Mesenteric fat pad (tissue), 1 donor: Measurements from ENCODE around the gene VTCN1. TPM values are rescaled to one million over a fixed set of nuclear protein-coding genes. Genes with fewer than 3 reads are reported as not detected.

ENCODE experiments used
- DNase-seq: peaks from one replicate; pipeline ENCODE4 v3.0.0-alpha.2; 2020; ENCODE audit warnings: low spot score
- microRNA-seq: library from miRNA; unstranded; fragments of <30 nt; microRNA quantifications from one replicate; pipeline ENCODE4 v1.2.0, GENCODE V29; 2020; ENCODE audit warnings: borderline number of aligned reads
- total RNA-seq: library from RNA; stranded (reverse); fragmentation: NEBNext Ultra II Directional; extraction: Animal tissue kit (Norgen Biotek cat#: 25700); gene quantifications from one replicate; pipeline ENCODE4 v1.2.1, GENCODE V29; 2021
- donor health status: DM: yes; HTN: yes; CAD: no.

VTCN1 gene
- total RNA-seq, 1 donor from 2014 or later = not detected

DNA sequence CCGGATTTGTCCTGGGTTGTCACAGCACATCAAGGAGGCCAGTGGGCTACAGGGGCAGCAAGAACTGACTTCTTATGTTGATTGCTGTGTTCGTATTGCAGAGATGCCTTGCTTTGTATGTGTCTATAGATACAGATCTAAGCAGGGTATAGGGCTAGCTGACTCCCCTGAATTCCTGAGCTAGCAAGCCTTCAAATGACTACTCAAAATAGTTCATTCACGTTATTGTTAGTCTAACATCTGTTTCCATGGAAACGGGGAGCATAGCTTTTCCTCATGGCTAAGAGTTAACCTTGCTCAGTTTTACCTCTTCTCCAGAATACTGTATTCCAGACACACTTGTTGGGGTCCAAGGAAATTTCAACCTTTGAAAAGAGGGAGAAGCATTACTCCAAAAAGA is 113.3 kb downstream of the VTCN1 start:
- DNase-seq = no peak

- no peak for DNase-seq
Observed at GRCh38 chr1:117096951-117097408, 113.7 kb downstream of the VTCN1 start.

- DNase-seq = no peak
Observed at GRCh38 chr1:117094841-117095604, 115.7 kb downstream of the VTCN1 start.

DNA sequence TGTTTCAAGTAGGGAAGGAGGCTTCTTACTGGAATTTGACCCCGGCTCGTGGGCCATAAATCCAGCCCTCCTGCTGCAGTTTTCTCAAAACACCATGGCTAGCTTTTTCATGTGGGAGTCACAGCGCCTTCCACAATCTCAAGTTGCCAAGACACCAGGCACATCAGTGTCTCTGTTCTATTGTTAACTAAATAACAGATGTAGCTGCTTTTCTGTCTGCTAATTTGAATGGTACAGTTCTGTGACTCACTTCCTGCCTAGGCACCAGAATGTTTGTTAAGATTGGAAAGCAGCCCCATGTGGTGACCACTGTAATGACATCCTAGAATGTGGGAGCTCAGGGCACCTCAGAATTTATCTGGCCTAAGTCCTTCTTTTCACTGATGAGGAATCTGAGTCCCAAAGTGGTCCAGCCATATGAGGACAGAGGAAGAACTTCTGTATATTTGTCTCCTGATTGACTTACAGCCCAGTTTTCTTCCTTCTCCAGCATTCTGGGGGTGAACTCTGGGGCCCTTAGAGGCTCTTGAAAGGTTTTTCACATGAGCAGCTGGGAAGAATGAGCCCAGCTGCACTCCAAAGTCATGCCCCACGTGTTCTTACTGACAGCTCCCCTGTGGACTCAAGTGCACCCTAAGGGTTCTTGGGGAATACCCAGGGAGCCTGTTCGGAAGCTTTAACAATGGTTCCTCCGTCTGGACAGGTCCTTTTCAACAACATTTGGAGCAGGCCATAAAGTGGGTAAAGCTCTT is 116.7 kb downstream of the VTCN1 start:
- no peak for DNase-seq

Small RNA genes within 50 kb of the gene (microRNA-seq; reads per million reads assigned to microRNA genes)
- 11.6 reads per million, percentile 9 among the genes with 10 or more reads in this experiment for gene MIR942

Other genes starting within 250 kb of the VTCN1 start
- 1.5 TPM for gene CD101, start 209.2 kb downstream of the VTCN1 start, total RNA-seq
- 15.1 TPM for gene TTF2, start 150.6 kb downstream of the VTCN1 start, total RNA-seq
- gene TRIM45, start 89.2 kb downstream of the VTCN1 start, total RNA-seq = 0.64 TPM
- gene MAN1A2, start 156.5 kb upstream of the VTCN1 start, total RNA-seq = 40.9 TPM